HFFc6 (cell line): ENCODE data around the gene NELL2. TPM values are rescaled to one million over a fixed set of nuclear protein-coding genes. Genes with fewer than 3 reads are reported as not detected.

ENCODE experiments used
- DNase-seq: peaks from one replicate; pipeline ENCODE4 v3.0.0-alpha.2; 2018
- H3K27ac Mint-ChIP-seq: 2 replicates; pipeline ENCODE4 v1.8.0; 2020; ENCODE audit warnings: mild to moderate bottlenecking, mixed read lengths
- H3K27me3 Mint-ChIP-seq: 2 replicates; pipeline ENCODE4 v1.8.0; 2021; ENCODE audit warnings: mild to moderate bottlenecking, moderate library complexity, mixed read lengths; ENCODE audit not compliant: insufficient read depth
- H3K36me3 Mint-ChIP-seq: 2 replicates; pipeline ENCODE4 v1.8.0; 2021; ENCODE audit warnings: low read depth, mixed read lengths
- H3K4me1 Mint-ChIP-seq: 2 replicates; pipeline ENCODE4 v1.8.0; 2020; ENCODE audit warnings: low read depth, mixed read lengths
- H3K4me3 Mint-ChIP-seq: 2 replicates; pipeline ENCODE4 v1.8.0; 2020; ENCODE audit warnings: mild to moderate bottlenecking, moderate library complexity, mixed read lengths
- H3K9me3 Mint-ChIP-seq: 2 replicates; pipeline ENCODE4 v1.8.0; 2020; ENCODE audit warnings: mild to moderate bottlenecking, mixed read lengths
- total RNA-seq, 6 experiments: library from RNA; stranded (reverse); fragmentation: NEBNext Ultra II Directional; extraction: Animal tissue kit (Norgen Biotek cat#: 25700); gene quantifications; 2 replicates in 1 of 6; 3 replicates in 5 of 6; pipeline ENCODE4 v1.2.3, GENCODE V29; 2021
- TF ChIP-seq, protein P1 (sequence below): fragments of 200-600 bp; sonication (generic); IDR thresholded peaks from 2 replicates; pipeline ENCODE4 v1.5.0; 2021; ENCODE audit warnings: antibody characterized with exemption, mild to moderate bottlenecking

NELL2 gene
- total RNA-seq, 6 experiments from 2014 or later = not detected

DNA sequence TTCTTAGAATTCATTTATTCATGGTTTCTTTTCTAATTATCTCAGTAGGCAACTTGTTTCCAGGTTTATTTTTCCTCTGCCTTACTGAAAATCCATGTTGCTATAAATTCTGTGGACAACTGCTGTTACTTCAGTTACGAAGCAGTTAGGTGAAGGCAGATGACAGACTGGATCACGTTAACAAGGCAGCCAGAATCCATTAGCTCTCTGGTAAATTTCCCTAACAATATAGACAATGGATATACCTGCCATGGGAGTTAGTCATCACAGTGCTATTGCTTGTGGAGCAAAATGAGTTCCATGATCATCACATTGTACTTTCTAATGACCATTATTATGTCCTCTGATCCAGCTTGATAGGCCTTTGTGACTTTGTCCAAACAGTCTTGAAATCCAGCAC, 291.5 kb downstream of the NELL2 start:
- Mint-ChIP-seq H3K36me3 (no peaks in the 10 kb centered on the region), H3K27me3 (no peaks in the 10 kb centered on the region; the same call in none of the 2 replicates), H3K9me3 (peaks cover 25% of the 10 kb centered on the region), H3K4me1 (no peaks in the 10 kb centered on the region), H3K27ac (no peak overlapping the region), H3K4me3 (no peak overlapping the region)
- no peak for DNase-seq
- TF ChIP-seq, protein P1, sequence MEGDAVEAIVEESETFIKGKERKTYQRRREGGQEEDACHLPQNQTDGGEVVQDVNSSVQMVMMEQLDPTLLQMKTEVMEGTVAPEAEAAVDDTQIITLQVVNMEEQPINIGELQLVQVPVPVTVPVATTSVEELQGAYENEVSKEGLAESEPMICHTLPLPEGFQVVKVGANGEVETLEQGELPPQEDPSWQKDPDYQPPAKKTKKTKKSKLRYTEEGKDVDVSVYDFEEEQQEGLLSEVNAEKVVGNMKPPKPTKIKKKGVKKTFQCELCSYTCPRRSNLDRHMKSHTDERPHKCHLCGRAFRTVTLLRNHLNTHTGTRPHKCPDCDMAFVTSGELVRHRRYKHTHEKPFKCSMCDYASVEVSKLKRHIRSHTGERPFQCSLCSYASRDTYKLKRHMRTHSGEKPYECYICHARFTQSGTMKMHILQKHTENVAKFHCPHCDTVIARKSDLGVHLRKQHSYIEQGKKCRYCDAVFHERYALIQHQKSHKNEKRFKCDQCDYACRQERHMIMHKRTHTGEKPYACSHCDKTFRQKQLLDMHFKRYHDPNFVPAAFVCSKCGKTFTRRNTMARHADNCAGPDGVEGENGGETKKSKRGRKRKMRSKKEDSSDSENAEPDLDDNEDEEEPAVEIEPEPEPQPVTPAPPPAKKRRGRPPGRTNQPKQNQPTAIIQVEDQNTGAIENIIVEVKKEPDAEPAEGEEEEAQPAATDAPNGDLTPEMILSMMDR = no peak

DNA sequence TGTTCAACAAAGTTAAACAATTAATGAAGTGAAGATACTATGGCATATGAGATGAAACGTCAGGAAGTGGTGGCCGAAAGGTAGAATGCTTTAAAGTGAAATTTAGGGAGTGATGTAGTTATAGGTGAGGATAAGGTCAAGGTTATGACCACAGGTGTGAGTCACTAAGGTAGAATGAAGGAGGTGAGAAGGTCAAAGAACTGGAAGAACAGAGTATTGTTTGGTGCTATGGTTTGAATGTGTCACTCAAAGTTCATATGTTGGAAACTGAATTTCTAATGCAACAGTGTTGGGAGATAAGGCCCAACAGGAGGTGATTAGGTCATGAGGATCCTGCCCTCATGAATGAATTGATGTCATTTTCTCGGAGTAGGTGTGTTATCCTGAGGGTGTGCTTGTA, 293.6 kb downstream of the NELL2 start:
- DNase-seq = no peak
- Mint-ChIP-seq H3K36me3 (peaks cover 5% of the 10 kb centered on the region; the same call in 1 of the 2 replicates), H3K4me1 (no peaks in the 10 kb centered on the region), H3K4me3 (no peak overlapping the region), H3K9me3 (peaks cover 23% of the 10 kb centered on the region), H3K27ac (no peak overlapping the region), H3K27me3 (no peaks in the 10 kb centered on the region; the same call in none of the 2 replicates)
- TF ChIP-seq, protein P1 = no peak

DNA sequence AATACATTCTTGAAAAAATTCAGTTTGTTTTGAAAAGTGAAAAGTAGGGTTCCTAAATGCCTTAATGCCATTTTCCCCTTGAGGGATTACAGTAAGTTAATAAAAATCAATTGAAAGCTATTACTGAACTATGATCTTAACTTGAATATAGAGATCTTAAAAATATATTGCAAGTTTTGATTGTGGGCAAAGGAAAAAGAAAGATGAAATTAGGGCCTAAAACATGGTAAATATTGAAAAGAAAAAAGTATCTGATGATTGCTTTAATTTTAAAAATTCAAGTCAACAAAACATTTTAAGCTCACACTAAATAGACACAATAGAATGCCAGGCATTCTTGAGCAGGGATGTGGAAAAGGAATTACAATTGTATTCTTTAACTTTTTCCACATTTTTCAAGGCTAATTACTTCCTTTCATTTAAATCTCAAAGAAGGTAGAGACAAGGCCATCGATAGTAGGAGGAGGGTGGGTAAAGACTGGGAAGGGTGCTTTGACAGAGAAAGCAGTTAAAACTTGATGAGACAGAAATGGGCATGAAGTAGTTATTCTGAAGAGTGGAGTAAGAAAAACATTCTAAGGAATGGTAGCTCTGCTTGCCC, 294.4 kb downstream of the NELL2 start:
- H3K9me3 Mint-ChIP-seq = peaks cover 22% of the 10 kb centered on the region
- H3K4me3 Mint-ChIP-seq = no peak overlapping the region
- H3K27me3 Mint-ChIP-seq = no peaks in the 10 kb centered on the region; the same call in none of the 2 replicates
- H3K36me3 Mint-ChIP-seq = peaks cover 5% of the 10 kb centered on the region; the same call in 1 of the 2 replicates
- TF ChIP-seq, protein P1 = no peak
- DNase-seq = no peak
- no peak overlapping the region for H3K27ac Mint-ChIP-seq
- H3K4me1 Mint-ChIP-seq = no peaks in the 10 kb centered on the region

DNA sequence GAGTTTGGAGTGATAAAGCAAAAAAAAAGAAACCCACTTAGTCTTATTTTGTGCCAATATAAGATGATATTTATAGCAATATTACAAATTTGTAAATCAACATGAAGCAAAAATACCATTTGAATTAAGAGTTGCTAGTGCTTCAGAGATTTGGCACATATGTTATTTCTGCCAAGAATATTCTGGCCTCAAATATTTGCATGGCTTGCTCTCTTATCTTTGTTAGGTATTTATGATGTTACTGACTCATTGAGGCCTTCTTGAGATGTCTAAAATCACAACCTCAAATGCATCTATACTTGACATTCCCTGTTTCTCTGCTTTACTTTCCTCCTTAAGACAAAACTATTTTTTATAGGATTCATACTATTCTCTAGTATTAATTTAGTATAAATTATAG, 301.5 kb downstream of the NELL2 start:
- no peaks in the 10 kb centered on the region for H3K4me1 Mint-ChIP-seq

DNA sequence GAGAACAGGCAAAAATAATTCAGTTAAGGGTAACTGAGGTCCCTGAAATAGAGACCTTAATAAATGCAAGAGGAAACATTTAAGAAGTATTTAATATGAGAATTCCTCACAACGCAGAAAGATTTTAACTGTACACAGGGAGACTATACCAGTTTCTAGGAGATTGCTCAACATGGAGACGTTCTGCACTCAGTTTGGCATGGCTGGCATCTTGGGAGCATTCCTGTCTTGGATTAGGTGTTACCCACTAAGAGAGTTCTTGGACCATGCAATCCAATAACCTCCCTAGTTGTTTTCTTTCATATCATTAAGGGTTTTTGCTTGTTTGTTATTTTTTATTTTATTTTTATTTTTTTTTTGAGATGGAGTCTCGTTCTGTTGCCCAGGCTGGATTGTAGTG, 302.4 kb downstream of the NELL2 start:
- Mint-ChIP-seq H3K4me3 (no peak overlapping the region), H3K27me3 (no peaks in the 10 kb centered on the region), H3K4me1 (no peaks in the 10 kb centered on the region), H3K9me3 (peaks cover 29% of the 10 kb centered on the region), H3K27ac (no peak overlapping the region), H3K36me3 (peaks cover 5% of the 10 kb centered on the region; the same call in 1 of the 2 replicates)
- no peak for DNase-seq
- TF ChIP-seq, protein P1 = no peak

More for the DNA sequence above, 301.5 kb downstream of the NELL2 start:
- DNase-seq = no peak
- TF ChIP-seq, protein P1 = no peak
- Mint-ChIP-seq H3K27ac (no peak overlapping the region), H3K36me3 (peaks cover 5% of the 10 kb centered on the region; the same call in 1 of the 2 replicates), H3K9me3 (peaks cover 29% of the 10 kb centered on the region), H3K27me3 (no peaks in the 10 kb centered on the region), H3K4me3 (no peak overlapping the region)
